Activated naive CD8-positive, alpha-beta T cell treated with anti-CD3 and anti-CD28 coated beads for 36 hours (primary cell): ENCODE results near the gene CCDC12. TPM values are rescaled to one million over a fixed set of nuclear protein-coding genes. Genes with fewer than 3 reads are reported as not detected.

Experiments
- DNase-seq: peaks from one replicate; pipeline ENCODE4 v3.0.0; 2021
- H3K27ac Mint-ChIP-seq: one replicate; pipeline ENCODE4 v1.8.0; 2022; ENCODE audit warnings: mild to moderate bottlenecking, moderate library complexity, mixed read lengths
- H3K27me3 Mint-ChIP-seq: one replicate; pipeline ENCODE4 v1.8.0; 2022; ENCODE audit warnings: mild to moderate bottlenecking, mixed read lengths
- H3K36me3 Mint-ChIP-seq: one replicate; pipeline ENCODE4 v1.8.0; 2021; ENCODE audit warnings: mild to moderate bottlenecking, mixed read lengths
- H3K4me1 Mint-ChIP-seq: one replicate; pipeline ENCODE4 v1.8.0; 2021; ENCODE audit warnings: mixed read lengths
- H3K4me3 Mint-ChIP-seq: one replicate; pipeline ENCODE4 v1.8.0; 2022; ENCODE audit warnings: mild to moderate bottlenecking, moderate library complexity, mixed read lengths
- H3K9me3 Mint-ChIP-seq: one replicate; pipeline ENCODE4 v1.8.0; 2022; ENCODE audit warnings: mixed read lengths
- total RNA-seq, 2 experiments: library from RNA; stranded (reverse); gene quantifications; one replicate each; pipeline ENCODE4 v1.2.3, GENCODE V29; 2021

CCDC12 gene
- total RNA-seq, 2 experiments from 2014 or later: 48.8 to 55.4 TPM

DNA sequence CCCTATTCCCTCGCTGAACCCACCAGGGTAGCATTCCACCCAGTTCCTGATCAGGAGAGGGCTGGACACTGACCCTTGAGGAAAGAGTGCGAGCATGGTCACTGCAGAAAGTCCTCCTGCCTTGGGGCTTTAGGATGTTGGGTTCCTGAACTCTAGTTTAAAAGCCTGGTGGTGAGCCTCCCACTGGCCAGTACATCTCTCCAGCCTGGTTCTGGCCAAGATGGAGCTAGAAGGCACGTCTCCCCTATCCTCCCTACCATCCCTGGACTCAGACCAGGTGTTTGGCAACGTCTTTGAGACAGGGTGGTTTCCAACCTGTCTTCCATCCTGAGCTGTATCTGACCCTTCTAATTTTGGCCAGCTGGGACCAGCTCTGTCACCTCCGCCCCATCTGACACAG, 34.4 kb upstream of the CCDC12 start:
- Mint-ChIP-seq H3K9me3 (no peaks in the 10 kb centered on the region), H3K4me1 (peaks cover 16% of the 10 kb centered on the region), H3K27ac (no peak overlapping the region), H3K4me3 (no peak overlapping the region), H3K27me3 (no peaks in the 10 kb centered on the region), H3K36me3 (peaks cover 15% of the 10 kb centered on the region)
- no peak for DNase-seq

DNA sequence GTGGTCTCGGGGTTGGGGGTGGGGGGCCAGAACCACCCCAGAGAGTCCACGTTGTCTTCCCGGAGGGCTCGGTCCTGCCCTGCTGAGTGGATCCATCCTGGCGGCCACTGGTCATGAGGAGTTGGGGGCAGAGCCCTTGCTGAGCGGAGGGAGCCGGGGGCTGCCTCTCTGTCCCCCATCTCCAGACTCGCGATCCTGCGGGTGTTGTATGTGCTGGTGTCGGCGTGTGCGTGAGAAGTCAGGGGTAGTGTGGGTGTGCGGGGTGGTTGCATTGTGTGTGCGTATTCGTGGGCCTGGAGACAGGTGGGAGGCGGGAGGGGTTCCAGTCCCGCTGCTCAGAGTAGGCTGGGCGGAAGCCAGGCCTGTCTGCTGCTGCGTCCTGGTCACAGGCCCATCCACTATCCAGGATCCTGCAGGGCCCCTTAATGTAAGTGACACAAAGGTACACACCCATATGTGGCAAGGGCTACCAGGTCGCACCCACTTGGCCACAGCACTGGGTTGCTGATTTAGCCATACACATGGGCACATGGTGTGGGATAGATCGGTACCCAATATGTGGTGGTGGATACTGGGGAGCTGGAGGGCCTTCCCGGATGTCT, 33.7 kb upstream of the CCDC12 start:
- no peak for DNase-seq
- H3K27ac Mint-ChIP-seq: peak overlapping the region; percentile 91
- H3K9me3 Mint-ChIP-seq: no peaks in the 10 kb centered on the region
- H3K4me1 Mint-ChIP-seq: peaks cover 14% of the 10 kb centered on the region
- no peaks in the 10 kb centered on the region for H3K27me3 Mint-ChIP-seq
- H3K4me3 Mint-ChIP-seq: peak overlapping the region; percentile 72
- H3K36me3 Mint-ChIP-seq: peaks cover 11% of the 10 kb centered on the region

- Mint-ChIP-seq H3K27ac (peak overlapping the region; percentile 91), H3K36me3 (peaks cover 10% of the 10 kb centered on the region), H3K4me3 (peak overlapping the region; percentile 72), H3K4me1 (peaks cover 12% of the 10 kb centered on the region), H3K27me3 (no peaks in the 10 kb centered on the region), H3K9me3 (no peaks in the 10 kb centered on the region)
- DNase-seq: peak; percentile 93
Observed at GRCh38 chr3:47009225-47010110, 32.9 kb upstream of the CCDC12 start.

GRCh38 chr3:47008851-47009224, 32.3 kb upstream of the CCDC12 start:
- Mint-ChIP-seq H3K4me1 (peaks cover 12% of the 10 kb centered on the region), H3K36me3 (peaks cover 12% of the 10 kb centered on the region), H3K27me3 (no peaks in the 10 kb centered on the region), H3K27ac (no peak overlapping the region), H3K4me3 (no peak overlapping the region), H3K9me3 (no peaks in the 10 kb centered on the region)
- DNase-seq: no peak

- DNase-seq: no peak
- no peaks in the 10 kb centered on the region for H3K9me3 Mint-ChIP-seq
- no peaks in the 10 kb centered on the region for H3K27me3 Mint-ChIP-seq
- peaks cover 15% of the 10 kb centered on the region for H3K36me3 Mint-ChIP-seq
- no peak overlapping the region for H3K4me3 Mint-ChIP-seq
- no peak overlapping the region for H3K27ac Mint-ChIP-seq
- peaks cover 12% of the 10 kb centered on the region for H3K4me1 Mint-ChIP-seq
Observed at GRCh38 chr3:47008234-47008796, 31.8 kb upstream of the CCDC12 start.

DNA sequence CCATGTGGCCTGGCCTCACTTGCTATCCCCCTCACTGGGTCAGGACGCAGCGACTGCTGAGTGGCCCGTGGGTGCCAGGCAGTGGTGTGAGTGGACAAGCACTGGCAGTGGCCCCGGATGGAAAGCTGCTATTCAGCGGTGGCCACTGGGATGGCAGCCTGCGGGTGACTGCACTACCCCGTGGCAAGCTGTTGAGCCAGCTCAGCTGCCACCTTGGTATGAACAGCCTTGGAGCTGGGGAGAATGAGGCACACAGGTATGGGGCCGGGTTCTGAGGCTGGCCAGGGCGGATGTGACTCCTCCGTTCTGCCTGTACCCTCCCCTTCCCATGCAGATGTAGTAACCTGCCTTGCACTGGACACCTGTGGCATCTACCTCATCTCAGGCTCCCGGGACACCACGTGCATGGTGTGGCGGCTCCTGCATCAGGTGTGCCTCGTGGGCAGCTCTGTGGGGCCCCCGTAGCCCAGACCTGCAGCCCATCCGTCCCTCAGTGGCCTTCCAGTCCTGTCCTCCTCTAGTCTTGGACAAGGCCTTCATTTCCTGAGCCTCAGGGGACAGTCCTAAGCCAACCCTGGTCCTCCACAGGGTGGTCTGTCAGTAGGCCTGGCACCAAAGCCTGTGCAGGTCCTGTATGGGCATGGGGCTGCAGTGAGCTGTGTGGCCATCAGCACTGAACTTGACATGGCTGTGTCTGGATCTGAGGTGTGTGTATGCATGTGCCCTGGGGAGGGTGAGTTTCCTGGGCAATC, 31.1 kb upstream of the CCDC12 start:
- Mint-ChIP-seq H3K27ac (no peak overlapping the region), H3K4me3 (no peak overlapping the region), H3K4me1 (peaks cover 12% of the 10 kb centered on the region), H3K9me3 (no peaks in the 10 kb centered on the region), H3K36me3 (peaks cover 15% of the 10 kb centered on the region), H3K27me3 (no peaks in the 10 kb centered on the region)
- no peak for DNase-seq

DNA sequence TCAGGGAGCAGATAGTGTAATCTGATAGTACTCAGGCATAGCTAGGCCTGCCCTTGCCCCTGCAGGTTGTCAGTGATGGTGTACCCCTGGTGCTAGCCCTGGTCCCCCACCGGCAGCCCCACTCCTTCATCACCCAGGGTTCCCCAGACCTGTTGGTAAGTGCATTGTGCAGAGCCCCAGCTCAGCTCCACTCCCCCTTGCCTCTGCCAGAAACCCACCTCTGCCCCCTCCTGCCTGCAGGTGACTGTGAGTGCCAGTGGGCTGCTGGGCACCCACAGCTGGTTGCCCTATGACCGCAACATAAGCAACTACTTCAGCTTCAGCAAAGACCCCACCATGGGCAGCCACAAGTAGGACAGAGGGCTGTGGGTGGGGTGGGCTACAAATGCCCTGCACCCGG, 30.5 kb upstream of the CCDC12 start:
- Mint-ChIP-seq H3K4me3 (no peak overlapping the region), H3K9me3 (no peaks in the 10 kb centered on the region), H3K27ac (no peak overlapping the region), H3K27me3 (no peaks in the 10 kb centered on the region), H3K4me1 (peaks cover 12% of the 10 kb centered on the region), H3K36me3 (peaks cover 19% of the 10 kb centered on the region)
- DNase-seq: no peak

DNA sequence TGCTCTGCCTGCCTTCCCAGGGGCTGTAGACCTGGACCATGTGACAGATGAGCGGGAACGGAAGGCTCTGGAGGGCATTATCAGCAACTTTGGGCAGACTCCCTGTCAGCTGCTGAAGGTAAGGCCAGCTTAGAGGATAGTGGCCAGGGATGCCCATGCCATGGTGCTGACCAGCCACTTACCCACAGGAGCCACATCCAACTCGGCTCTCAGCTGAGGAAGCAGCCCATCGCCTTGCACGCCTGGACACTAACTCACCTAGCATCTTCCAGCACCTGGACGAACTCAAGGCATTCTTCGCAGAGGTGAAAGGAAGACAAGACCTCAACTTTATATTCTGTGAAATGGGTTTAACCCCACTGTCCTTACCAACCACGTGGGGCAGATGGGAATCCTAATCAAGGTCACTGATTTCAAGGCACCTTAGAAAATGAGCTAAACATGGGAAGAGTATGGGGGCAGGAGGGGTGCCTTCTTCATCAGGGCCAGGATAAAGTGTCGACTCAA, 29.7 kb upstream of the CCDC12 start:
- no peaks in the 10 kb centered on the region for H3K27me3 Mint-ChIP-seq
- H3K9me3 Mint-ChIP-seq: no peaks in the 10 kb centered on the region

DNA sequence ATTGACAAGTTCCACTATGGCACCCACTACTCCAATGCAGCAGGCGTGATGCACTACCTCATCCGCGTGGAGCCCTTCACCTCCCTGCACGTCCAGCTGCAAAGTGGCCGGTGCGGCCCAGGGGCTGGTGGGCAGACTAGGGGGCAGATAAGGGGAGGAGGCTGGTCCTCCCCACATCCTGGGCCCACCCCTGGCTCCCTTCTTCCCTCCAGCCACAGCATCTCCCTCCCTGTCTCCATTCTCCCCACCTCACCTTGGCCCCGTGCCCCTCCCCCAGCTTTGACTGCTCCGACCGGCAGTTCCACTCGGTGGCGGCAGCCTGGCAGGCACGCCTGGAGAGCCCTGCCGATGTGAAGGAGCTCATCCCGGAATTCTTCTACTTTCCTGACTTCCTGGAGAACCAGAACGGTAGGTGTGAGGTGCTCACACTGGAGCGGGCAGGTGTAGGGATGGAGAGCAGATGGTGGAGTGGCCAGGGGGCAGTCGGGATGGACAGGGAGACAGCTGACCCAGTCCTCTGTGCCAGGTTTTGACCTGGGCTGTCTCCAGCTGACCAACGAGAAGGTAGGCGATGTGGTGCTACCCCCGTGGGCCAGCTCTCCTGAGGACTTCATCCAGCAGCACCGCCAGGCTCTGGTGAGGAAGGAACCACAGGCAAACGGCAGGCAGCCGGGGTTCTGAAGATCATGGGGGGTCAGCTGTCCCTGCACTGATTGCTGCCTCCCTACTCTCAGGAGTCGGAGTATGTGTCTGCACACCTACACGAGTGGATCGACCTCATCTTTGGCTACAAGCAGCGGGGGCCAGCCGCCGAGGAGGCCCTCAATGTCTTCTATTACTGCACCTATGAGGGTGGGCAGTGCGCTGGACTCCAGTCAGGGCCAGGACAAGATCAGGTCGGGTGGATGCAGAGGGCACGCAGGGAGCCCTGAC, 28.9 kb upstream of the CCDC12 start:
- H3K27me3 Mint-ChIP-seq: no peaks in the 10 kb centered on the region
- peaks cover 11% of the 10 kb centered on the region for H3K4me1 Mint-ChIP-seq
- no peaks in the 10 kb centered on the region for H3K9me3 Mint-ChIP-seq
- no peak overlapping the region for H3K27ac Mint-ChIP-seq
- H3K36me3 Mint-ChIP-seq: peaks cover 18% of the 10 kb centered on the region
- no peak overlapping the region for H3K4me3 Mint-ChIP-seq
- no peak for DNase-seq

More for the DNA sequence above, 29.7 kb upstream of the CCDC12 start:
- Mint-ChIP-seq H3K4me3 (no peak overlapping the region), H3K27ac (no peak overlapping the region), H3K4me1 (peaks cover 12% of the 10 kb centered on the region), H3K36me3 (peaks cover 20% of the 10 kb centered on the region)
- DNase-seq: no peak

DNA sequence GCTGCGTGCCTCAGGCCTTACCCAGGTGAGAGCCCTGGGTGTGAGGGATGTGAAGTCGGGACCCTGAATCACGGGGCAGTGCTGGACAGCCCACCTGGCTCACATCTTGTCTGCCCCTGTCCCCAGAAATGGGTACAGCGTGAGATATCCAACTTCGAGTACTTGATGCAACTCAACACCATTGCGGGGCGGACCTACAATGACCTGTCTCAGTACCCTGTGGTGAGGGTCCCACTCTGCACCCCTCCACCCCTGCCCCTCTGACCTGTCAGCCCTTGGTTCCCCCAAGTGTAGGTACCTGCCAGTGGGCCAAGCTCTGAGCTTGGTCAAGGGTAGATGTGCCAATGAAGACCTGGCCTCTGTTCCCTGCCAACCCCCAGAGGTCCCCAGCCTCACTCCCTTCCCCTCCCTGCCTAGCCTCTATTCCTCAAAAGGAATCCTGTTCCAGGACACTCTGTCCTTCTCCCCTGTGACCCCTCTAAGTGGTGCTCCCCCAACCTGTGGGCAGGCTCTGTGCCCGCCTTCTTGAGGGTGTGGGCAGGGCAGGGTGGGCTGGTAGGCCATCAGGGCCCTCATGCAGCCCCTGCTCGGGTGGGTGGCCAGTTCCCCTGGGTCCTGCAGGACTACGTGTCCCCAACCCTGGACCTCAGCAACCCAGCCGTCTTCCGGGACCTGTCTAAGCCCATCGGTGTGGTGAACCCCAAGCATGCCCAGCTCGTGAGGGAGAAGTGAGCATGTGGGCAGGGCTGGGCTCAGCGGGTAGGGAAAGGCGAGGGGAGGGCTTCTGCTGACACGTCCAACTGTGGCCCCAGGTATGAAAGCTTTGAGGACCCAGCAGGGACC, 28.0 kb upstream of the CCDC12 start:
- DNase-seq: no peak
- Mint-ChIP-seq H3K9me3 (no peaks in the 10 kb centered on the region), H3K4me1 (peaks cover 3% of the 10 kb centered on the region), H3K36me3 (peaks cover 10% of the 10 kb centered on the region), H3K27ac (no peak overlapping the region), H3K4me3 (no peak overlapping the region), H3K27me3 (no peaks in the 10 kb centered on the region)

- no peak overlapping the region for H3K4me3 Mint-ChIP-seq
- H3K4me1 Mint-ChIP-seq: peaks cover 2% of the 10 kb centered on the region
- H3K27ac Mint-ChIP-seq: no peak overlapping the region
- H3K9me3 Mint-ChIP-seq: no peaks in the 10 kb centered on the region
- no peak for DNase-seq
- H3K36me3 Mint-ChIP-seq: peaks cover 10% of the 10 kb centered on the region
- H3K27me3 Mint-ChIP-seq: no peaks in the 10 kb centered on the region
Observed at GRCh38 chr3:47003461-47004368, 27.2 kb upstream of the CCDC12 start.

- Mint-ChIP-seq H3K9me3 (no peaks in the 10 kb centered on the region), H3K4me3 (no peak overlapping the region), H3K27me3 (no peaks in the 10 kb centered on the region), H3K36me3 (peaks cover 15% of the 10 kb centered on the region), H3K27ac (no peak overlapping the region), H3K4me1 (peaks cover 3% of the 10 kb centered on the region)
- no peak for DNase-seq
Observed at GRCh38 chr3:47003056-47003410, 26.5 kb upstream of the CCDC12 start.
